Subcutaneous preadipocyte (primary cell): ENCODE data around the gene LSM8. TPM values are rescaled to one million over a fixed set of nuclear protein-coding genes. Genes with fewer than 3 reads are reported as not detected.

Source experiments
- total RNA-seq: library from RNA; depleted of rRNA; stranded (reverse); fragments of >200 nt; gene quantifications from 2 replicates; pipeline ENCODE4 v1.2.3, GENCODE V29; 2012

The LSM8 gene
- total RNA-seq, result 29.5 and 30.5 TPM in 2 replicates

DNA sequence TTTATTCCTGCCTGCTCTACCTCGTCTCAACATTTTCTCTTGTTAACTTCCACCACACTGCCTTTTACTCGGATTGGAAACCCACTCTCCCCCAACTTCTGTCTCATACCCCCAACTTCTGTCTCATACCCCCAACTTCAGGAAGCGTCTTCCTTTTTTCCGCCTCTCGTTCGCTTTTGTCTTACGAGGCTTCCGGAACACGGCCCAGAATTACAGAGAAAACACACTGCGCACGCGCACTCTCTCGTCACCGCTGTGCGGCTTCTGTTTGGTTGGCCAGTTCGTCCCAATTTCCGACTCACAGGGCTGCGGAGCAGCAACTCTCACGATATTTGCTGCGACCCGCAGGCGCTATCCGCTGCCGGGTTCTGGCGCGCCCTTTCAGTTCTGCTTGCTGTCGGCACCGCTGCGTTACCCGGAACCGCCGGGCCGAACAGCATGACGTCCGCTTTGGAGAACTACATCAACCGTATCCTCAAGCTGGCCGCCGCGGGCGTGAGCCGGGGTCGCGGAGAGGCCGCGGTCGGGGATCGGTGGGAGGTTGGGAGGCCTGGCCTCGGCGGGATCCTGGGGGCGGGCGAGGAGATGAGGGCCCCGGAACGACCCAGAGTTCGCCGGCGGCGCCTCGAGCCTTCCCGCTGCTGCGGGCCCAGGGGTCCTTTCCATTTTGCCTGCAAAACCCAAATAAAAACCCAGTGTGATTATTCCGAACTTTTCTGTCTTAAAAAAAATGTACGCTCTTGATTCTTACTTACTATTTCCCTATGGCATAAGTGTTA, at the start of gene LSM8:
Gene LSM8, plus strand, starts transcription at position 379 of the 779 bp plus-strand sequence. Its CDS starts 60 bp downstream, at position 439.

DNA sequence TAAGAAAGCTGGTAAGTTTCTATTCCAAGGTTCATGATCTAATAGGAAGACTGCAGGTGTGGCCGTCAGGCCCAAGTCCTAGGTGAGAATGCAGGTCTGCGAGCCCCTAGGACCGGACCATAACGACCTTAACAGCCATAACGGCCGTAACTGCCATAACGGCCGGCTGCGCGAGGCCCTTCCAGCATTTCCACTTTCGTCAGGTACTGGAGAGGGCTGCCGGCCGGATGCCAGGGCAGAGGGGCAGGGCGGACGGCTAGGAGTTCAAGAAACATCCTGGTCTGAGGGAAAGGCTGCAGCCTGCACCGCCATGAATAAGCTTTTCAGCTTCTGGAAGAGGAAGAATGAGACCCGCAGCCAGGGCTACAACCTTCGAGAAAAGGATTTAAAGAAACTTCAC, 40.6 kb downstream of the LSM8 start, which contains the start of gene ANKRD7:
Gene ANKRD7, plus strand, starts transcription at position 184 of the 400 bp plus-strand sequence. Its CDS starts 127 bp downstream, at position 311.

Other genes with a start within 250 kb of the LSM8 start
- gene ANKRD7, start 40.5 kb downstream of the LSM8 start, total RNA-seq, result 0.37 and 0.39 TPM in 2 replicates